ENCODE data around the gene GPHN.

GRCh38 chr14:66827182-66827581 is 319.2 kb downstream of the GPHN start:
- TF ChIP-seq CTCF (IDR thresholded peaks at IDR 0.05) (no peak), POLR2A (IDR thresholded peaks at IDR 0.05) (no peak)

Data from Peyer's patch (tissue), 4 donors.